HUES48 (cell line): Measurements from ENCODE around the gene CDH13.

Experiments used
- H3K27ac ChIP-seq: one replicate; pipeline ENCODE4 v1.7.0; 2013; ENCODE audit warnings: low read depth, low read length, inconsistent platforms
- H3K27me3 ChIP-seq: 2 replicates; pipeline ENCODE4 v1.6.1; 2013; ENCODE audit warnings: mild to moderate bottlenecking, low read length; ENCODE audit not compliant: control insufficient read depth, insufficient read depth
- H3K36me3 ChIP-seq: 2 replicates; pipeline ENCODE4 v1.6.1; 2013; ENCODE audit warnings: low read length; ENCODE audit not compliant: control insufficient read depth, insufficient read depth
- H3K4me1 ChIP-seq: 2 replicates; pipeline ENCODE4 v1.6.1; 2013; ENCODE audit warnings: mild to moderate bottlenecking, low read length; ENCODE audit not compliant: control insufficient read depth, insufficient read depth
- H3K4me3 ChIP-seq: 2 replicates; pipeline ENCODE4 v1.5.1; 2013; ENCODE audit warnings: mild to moderate bottlenecking, low read depth, low read length
- H3K9ac ChIP-seq: 2 replicates; pipeline ENCODE4 v1.6.1; 2013; ENCODE audit warnings: mild to moderate bottlenecking, low read depth, low read length, moderate library complexity
- H3K9me3 ChIP-seq: 2 replicates; pipeline ENCODE4 v1.6.1; 2013; ENCODE audit warnings: low read length; ENCODE audit not compliant: control insufficient read depth, insufficient read depth

Gene CDH13

DNA sequence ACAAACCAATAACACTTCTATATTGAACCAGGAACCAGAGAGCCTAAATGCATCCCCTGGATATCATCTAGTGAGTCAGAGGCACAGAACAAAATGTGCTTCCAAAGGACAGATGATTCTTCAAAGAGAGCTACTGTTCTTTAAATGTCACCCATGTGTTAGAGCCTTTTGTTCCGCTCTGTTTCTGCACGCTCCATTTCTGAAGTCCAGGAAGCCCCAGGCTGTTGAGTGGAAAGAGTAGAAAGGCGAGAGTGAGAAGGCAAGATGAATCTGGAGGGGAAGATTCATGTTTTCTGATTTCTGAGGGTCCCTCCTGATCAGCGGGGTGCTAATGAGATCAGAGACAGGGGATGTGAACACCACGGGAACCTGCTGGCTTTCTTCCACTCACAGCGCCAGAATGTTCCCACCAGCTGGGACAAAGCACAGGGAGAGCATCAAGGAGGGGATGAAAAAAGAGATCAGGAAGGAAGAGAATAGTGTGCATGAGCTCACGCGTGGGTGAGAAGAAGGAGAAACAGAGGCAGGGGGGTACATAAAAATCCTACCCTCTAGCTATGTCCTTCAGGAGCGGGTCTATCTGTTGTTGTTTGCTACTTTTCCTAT lies 621.1 kb downstream of the CDH13 start:
- peaks cover 15% of the 10 kb centered on the region; the same call in 1 of the 2 replicates for H3K4me1 ChIP-seq
- H3K9me3 ChIP-seq, result no peaks in the 10 kb centered on the region
- H3K4me3 ChIP-seq, result no peak overlapping the region
- no peaks in the 10 kb centered on the region for H3K36me3 ChIP-seq
- H3K27me3 ChIP-seq, result no peaks in the 10 kb centered on the region
- H3K27ac ChIP-seq, result no peak overlapping the region
- no peak overlapping the region for H3K9ac ChIP-seq

DNA sequence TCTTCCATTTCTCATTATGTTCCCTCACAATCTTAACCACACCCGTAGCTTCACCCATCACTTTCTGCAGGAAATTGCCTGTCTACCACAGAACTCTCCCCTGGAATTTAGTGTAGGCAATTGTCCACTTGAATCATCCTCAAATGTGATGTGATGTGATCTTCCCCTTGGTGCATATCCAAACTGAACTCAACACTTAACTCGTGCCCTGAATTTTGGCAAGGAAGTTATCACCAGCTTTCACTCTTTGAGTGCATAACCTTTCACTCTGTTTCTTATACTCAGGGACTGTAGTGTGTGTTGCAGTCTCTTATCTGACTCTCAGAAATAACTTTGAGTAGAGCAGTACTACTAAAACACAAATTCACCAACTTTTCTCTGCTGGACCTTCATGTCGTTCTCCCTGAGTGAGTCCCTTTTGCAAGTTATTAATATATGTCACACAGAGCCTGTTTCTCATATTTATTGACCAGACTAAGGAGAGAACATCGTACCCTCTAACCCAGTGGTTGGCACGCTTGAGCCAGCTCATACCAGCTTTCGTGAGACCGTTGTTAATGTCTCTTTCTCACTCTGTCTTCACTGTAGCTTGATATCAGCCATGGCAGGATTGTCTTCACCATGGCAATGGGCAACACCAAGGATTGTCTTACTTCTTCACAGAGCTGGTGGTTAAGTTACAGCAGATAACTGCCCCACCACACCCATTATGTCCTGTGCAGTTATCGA lies 622.1 kb downstream of the CDH13 start:
- Histone ChIP-seq H3K4me3 (no peak overlapping the region), H3K9me3 (no peaks in the 10 kb centered on the region), H3K27me3 (no peaks in the 10 kb centered on the region), H3K27ac (no peak overlapping the region), H3K36me3 (no peaks in the 10 kb centered on the region), H3K9ac (no peak overlapping the region), H3K4me1 (peaks cover 15% of the 10 kb centered on the region; the same call in 1 of the 2 replicates)

DNA sequence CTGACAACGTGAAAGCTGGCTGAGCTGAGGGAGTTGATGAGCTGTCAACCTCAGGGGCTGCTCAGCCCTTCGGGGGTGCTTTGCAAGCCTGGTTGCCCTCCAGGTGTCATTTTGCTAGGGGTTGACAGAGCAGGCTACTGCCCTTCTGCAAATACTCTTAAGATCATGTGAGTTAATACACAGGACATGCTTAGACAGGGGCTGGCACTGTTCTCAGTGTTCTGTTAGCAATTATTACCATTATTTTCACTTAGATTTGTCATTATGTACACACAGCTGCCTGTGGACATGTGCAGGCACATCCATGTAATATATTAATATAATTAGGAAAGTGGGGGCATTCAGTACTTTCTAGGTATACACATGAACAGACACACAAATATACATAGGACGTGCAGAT lies 626.8 kb downstream of the CDH13 start:
- no peaks in the 10 kb centered on the region for H3K27me3 ChIP-seq
- H3K36me3 ChIP-seq, result no peaks in the 10 kb centered on the region
- no peak overlapping the region for H3K9ac ChIP-seq
- no peaks in the 10 kb centered on the region for H3K4me1 ChIP-seq
- no peak overlapping the region for H3K4me3 ChIP-seq
- no peaks in the 10 kb centered on the region for H3K9me3 ChIP-seq
- H3K27ac ChIP-seq, result no peak overlapping the region

DNA sequence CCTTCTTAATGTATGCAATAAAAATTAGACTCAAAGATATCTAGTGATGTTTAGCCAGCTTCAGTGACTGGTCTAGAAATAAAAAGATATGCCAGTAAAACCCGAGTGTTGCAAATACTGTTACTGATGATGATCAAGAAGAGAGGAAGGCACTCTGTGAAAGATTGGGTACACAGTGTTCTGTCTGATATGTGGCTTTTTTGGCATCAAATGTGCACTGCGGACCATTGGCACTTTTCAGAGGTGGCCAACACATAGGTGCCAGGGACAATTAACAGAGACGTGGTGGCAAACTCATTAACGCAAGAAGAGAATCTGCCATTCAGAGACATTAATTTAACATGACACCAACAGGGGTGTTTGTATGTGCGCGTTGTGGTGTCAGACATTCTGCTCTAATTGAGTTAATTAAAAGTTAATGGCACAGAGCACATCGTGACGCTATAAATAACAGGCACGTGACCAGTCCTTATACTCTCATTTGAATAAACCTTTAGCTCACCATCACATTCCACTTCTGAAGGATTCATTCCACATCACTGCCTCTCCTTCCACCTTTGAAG lies 631.7 kb downstream of the CDH13 start:
- H3K27ac ChIP-seq, result no peak overlapping the region
- H3K9me3 ChIP-seq, result no peaks in the 10 kb centered on the region
- no peaks in the 10 kb centered on the region for H3K27me3 ChIP-seq
- H3K36me3 ChIP-seq, result no peaks in the 10 kb centered on the region
- H3K4me1 ChIP-seq, result no peaks in the 10 kb centered on the region
- no peak overlapping the region for H3K9ac ChIP-seq
- H3K4me3 ChIP-seq, result no peak overlapping the region

DNA sequence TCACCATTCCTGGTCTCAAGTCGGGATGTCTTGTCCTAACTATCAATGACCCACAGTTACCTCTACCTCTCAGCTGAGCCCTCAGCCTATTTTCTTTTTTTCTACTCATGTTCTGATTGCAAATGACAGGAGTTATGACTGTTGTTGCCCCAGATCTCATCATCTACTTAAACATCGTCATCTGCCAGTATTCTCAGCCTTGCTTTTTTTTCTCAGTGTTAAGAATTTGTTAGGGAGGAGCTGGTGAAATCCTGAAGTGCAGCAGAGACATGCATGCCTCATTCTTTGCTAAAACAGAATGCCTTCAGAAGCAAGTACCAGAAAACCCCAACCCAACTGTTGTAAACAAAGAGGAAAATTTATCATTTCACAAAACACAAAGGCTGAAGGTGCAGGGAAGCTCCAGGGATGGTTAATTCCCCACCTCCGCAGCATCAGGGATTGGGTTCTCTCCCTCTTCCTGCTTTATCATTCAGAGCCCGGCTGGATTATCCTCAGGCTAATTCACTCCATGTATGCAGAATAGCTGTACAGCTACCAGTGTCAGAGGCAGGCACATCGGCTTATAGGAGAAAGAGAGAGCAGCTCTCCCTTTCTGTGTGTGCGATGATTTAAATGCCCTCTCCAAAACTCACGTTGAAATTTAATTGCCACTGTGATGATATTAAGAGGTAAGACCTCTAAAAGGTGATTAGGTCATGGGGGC lies 640.2 kb downstream of the CDH13 start:
- H3K4me1 ChIP-seq, result no peaks in the 10 kb centered on the region
- H3K9me3 ChIP-seq, result no peaks in the 10 kb centered on the region
- no peaks in the 10 kb centered on the region for H3K36me3 ChIP-seq
- no peak overlapping the region for H3K27ac ChIP-seq
- H3K4me3 ChIP-seq, result no peak overlapping the region
- no peak overlapping the region for H3K9ac ChIP-seq
- no peaks in the 10 kb centered on the region for H3K27me3 ChIP-seq

DNA sequence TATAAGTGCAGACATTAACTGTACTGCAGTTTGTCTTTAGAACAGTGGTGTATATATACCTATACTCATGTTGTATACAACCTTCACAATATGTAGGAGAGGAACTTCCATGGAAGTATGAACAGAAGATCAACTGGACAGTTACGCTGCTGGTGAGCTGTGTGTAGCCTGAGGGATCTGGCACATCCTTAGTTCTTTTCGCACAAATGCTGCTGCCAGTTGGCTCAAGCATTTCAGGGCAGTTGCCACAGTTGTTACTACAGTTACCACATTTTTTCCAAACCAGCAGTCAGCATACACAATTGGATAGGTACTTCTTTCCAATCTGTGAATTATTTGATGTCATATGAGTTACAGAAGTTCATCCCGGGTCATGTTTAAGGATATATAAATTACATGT lies 641.4 kb downstream of the CDH13 start:
- H3K27ac ChIP-seq, result no peak overlapping the region
- H3K4me3 ChIP-seq, result no peak overlapping the region
- no peaks in the 10 kb centered on the region for H3K27me3 ChIP-seq
- H3K9ac ChIP-seq, result no peak overlapping the region
- no peaks in the 10 kb centered on the region for H3K9me3 ChIP-seq
- no peaks in the 10 kb centered on the region for H3K4me1 ChIP-seq
- no peaks in the 10 kb centered on the region for H3K36me3 ChIP-seq

DNA sequence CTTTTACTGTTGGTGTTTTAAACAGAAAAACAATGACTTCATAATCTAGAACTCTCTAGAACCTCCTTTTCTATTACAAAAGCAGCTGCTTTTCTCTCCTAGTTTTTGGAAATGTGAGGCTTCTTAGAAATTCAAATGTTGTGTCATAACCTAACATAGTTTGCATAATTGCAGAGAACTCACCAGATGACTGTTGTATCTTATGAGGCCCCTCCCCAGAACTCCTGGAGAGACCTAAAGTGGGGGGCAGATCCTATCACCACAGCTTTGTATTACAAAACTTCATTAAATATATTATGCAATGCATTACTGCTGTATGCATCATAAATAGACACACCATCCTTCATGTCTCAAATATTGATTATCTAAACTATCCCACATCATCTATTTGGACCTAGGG lies 642.3 kb downstream of the CDH13 start:
- Histone ChIP-seq H3K4me3 (no peak overlapping the region), H3K27me3 (no peaks in the 10 kb centered on the region), H3K36me3 (no peaks in the 10 kb centered on the region), H3K27ac (no peak overlapping the region), H3K9me3 (no peaks in the 10 kb centered on the region), H3K9ac (no peak overlapping the region), H3K4me1 (no peaks in the 10 kb centered on the region)

DNA sequence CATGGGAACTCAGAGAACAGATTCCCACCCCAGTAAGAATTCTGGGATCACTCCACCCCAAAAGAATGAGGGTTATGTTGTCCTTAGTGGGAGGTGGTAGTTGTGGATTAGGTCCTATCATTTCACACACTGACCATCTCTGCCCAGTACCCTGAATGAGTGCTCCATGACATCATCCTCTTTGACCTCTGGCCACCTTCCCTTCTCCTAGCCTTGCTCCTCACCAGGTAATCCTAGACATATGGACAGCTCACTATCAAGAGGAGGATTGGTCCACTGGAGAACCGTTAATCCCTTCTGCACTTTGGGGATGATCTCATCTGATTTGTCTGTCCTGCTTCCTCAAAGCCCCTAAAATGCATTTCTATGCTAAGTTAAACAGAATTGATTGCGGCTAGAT lies 642.8 kb downstream of the CDH13 start:
- Histone ChIP-seq H3K4me1 (no peaks in the 10 kb centered on the region), H3K27me3 (no peaks in the 10 kb centered on the region), H3K27ac (no peak overlapping the region), H3K9me3 (no peaks in the 10 kb centered on the region), H3K36me3 (no peaks in the 10 kb centered on the region), H3K9ac (no peak overlapping the region), H3K4me3 (no peak overlapping the region)

DNA sequence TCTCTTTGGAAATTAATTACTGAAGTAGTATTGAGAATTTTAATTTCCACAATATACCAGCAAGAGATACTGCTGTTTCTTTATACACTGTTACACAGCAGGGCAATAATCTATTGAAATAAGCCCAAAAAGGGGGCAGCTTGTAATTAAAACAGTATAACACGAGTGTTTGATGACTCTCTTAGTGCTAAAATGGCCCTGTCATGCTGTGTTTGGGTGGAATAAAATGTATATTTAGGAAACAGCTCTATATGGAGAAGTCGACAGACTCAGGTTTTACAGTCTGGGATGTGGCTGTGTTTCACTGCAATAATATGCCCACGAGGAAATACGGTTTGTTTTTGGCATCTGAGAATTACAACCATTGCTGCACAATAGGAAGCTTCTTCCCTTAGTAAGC lies 643.3 kb downstream of the CDH13 start:
- H3K9me3 ChIP-seq, result no peaks in the 10 kb centered on the region
- no peak overlapping the region for H3K27ac ChIP-seq
- H3K9ac ChIP-seq, result no peak overlapping the region
- no peaks in the 10 kb centered on the region for H3K27me3 ChIP-seq
- no peaks in the 10 kb centered on the region for H3K4me1 ChIP-seq
- no peak overlapping the region for H3K4me3 ChIP-seq
- no peaks in the 10 kb centered on the region for H3K36me3 ChIP-seq

DNA sequence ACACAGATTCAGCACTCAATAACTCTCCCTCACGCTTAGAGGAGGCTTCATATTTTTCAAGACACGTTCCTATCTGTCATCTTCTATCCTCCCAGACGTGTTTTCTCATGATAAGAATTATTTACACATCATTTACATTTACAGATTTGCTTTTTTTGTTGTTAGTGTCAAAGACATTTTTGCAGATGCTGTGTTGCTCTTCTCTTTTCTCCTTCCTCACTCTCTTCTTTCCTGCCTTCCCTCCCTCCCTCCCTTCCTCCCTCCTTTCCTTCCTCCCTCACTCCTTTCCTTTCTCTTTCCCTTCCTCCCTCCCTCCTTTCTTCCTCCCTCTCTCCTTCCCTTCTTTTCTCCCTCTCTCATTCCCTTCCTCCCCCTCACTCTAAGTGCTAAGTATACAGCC lies 643.9 kb downstream of the CDH13 start:
- no peaks in the 10 kb centered on the region for H3K27me3 ChIP-seq

DNA sequence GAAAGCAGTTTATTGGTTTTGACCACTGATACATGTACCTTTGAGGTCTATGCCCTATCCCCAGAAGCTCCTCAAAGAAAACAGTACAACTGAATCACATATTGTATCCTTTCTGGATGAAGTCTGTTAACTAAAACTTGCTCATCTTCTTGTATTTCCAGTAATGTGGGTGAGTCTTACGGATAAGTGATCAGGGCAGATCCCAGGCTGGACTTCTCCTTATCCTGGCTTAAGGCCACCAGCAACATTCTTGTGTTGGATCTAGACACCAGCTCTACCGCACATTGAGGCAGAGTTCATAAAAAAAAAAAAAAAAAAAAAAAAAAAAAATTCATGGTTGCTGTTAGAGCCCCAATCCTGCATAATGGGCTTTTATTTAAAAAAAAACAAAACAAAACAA lies 644.4 kb downstream of the CDH13 start:
- no peak overlapping the region for H3K9ac ChIP-seq
- H3K9me3 ChIP-seq, result no peaks in the 10 kb centered on the region
- H3K4me1 ChIP-seq, result no peaks in the 10 kb centered on the region
- H3K27ac ChIP-seq, result no peak overlapping the region
- no peaks in the 10 kb centered on the region for H3K27me3 ChIP-seq
- no peaks in the 10 kb centered on the region for H3K36me3 ChIP-seq
- H3K4me3 ChIP-seq, result no peak overlapping the region

More for the DNA sequence above, 643.9 kb downstream of the CDH13 start:
- Histone ChIP-seq H3K36me3 (no peaks in the 10 kb centered on the region), H3K27ac (no peak overlapping the region), H3K9ac (no peak overlapping the region), H3K9me3 (no peaks in the 10 kb centered on the region), H3K4me3 (no peak overlapping the region), H3K4me1 (no peaks in the 10 kb centered on the region)
